GM20431 (cell line): ENCODE results near the gene TRAF3IP1.
"Not testable (repeated sequence)": the region's sequence is repeated elsewhere in the genome, so short reads cannot be mapped to it uniquely, and the experiment has no call there.

Experiments
- in situ Hi-C: fragments of 300-500 bp; cut with MseI, MboI; formaldehyde crosslinking; loops from one replicate; pipeline ENCODE4 v1.15.0; 2020; ENCODE audit warnings: low sequenced_read_pairs; ENCODE audit not compliant: unreplicated experiment

The TRAF3IP1 gene

DNA sequence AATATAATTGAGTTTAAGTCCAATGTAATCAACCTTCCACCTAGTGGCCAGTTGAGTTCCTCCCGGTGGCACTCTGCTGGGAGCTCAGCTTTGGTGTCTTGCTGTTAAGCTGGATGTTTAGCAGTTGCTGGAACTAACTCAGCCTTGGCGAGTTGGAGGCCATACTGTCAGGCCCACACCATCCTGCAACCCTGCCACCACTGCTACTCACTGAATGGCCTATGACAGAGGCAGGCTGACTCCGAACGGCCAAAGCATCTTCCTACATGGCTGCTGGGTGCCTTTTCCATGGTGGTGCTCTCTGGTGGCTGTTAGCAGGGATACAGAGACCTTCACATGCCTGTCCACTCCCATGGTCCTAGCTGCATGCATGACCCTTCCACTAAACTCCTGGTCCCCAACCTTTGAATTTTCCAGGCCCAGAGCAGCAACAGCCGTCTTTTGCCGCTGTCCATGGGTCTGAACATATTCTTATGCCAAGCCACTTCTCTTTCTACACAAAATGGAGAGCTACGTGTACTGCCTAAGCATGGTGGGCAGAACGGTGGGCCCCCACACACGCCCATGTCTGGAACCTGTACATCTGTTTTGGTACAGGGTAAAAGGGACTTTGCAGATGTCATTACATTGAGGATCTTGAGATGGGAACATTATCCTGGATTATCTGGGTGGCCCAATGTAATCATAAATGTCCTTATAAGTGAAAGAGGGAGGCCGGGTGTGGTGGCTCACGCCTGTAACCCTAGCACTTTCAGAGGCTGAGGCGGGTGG lies 15.0 kb upstream of the TRAF3IP1 start:
- in situ Hi-C loops, result no loop called here

DNA sequence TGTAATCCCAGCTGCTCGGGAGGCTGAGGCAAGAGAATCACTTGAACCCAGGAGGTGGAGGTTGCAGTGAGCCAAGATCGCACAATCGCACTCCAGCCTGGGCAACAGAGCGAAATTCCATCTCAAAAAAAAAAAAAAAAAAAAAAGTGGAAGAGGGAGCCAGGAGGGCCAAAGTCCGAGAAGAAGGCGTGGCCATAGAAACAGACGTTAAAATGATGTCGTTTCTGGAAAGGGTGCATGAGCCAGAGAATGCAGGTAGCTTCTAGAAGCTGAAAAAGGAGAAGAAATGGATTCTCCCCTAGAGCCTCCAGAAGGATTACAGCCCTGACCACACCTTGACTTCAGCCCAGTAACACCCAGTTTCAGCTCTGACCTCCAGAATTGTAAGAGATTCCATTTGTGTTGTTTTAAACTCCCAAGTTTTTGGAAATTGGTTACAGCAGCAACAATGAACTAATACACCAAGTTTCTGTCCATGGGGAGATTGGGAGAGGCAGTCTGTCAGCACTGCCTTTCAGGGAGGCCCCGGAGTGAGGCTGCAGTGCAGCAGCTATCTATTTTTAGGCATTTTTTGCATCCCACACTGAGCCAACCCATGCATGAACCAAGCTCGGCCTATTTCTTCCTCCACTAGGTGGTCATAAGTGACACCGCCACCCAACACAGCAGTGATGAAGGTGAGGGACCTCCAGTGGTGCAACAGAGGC lies 14.2 kb upstream of the TRAF3IP1 start:
- in situ Hi-C loops, result no loop called here

GRCh38 chr2:238306672-238306998 lies 13.7 kb upstream of the TRAF3IP1 start:
- in situ Hi-C loops, result no loop called here

DNA sequence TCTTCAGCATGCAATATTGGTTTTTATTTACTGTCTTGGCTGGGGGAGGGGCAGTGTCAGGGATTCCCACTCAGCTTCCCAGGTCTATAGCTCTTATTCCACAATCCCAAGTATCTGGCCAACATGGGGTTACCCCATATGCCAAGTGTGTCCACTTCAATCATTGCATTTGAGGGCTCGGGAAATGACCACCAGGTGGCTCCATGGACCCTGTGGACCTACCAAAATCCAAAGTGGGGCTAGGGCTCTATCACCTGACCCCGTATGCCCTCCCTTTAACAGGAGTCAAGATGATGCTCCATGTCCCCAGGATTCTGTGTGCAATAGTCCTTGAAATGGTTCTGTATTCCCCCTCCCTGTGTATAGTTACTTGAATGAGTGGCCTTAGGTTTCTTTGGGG lies 12.1 kb upstream of the TRAF3IP1 start:
- in situ Hi-C loops, result no loop called here

DNA sequence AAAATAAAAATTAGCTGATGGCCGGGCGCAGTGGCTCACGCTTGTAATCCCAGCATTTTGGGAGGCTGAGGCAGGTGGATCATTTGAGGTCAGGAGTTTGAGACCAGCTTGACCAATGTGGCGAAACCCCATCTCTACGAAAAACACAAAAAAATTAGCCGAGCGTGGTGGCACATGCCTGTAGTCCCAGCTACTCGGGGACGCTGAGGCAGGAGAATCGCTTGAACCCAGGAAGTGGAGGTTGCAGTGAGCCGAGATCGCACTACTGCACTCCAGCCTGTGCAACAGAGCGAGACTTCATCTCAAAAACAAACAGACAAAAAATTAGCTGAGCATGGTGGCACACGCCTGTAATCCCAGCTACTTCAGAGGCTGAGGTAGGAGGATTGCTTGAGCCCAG lies 9.6 kb upstream of the TRAF3IP1 start:
- in situ Hi-C loops, result not testable (repeated sequence)

- in situ Hi-C loops, result no loop called here
Observed at GRCh38 chr2:238313289-238313990, 6.9 kb upstream of the TRAF3IP1 start.

- in situ Hi-C loops, result no loop called here
Observed at GRCh38 chr2:238313991-238314350, 6.3 kb upstream of the TRAF3IP1 start.

DNA sequence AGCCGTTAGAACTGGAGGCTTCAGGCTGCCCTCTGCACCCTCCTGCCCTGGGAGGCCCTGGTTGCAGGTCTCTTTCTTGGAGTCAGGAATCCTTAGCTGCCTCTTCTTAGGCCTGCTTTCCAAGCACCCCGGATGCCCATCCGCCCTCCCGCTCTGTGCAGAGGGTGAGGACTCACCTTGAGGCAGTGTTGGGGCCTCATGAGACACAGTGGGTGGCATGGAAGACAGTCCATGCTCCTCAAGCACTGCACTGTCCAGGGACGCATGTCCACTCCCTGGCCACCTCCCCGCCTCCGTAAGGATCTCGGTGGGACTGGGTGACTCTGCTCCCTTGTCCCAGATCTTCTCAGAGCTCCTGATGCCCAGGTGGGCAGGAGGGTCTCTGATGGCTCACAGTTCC lies 5.7 kb upstream of the TRAF3IP1 start:
- in situ Hi-C loops, result no loop called here

DNA sequence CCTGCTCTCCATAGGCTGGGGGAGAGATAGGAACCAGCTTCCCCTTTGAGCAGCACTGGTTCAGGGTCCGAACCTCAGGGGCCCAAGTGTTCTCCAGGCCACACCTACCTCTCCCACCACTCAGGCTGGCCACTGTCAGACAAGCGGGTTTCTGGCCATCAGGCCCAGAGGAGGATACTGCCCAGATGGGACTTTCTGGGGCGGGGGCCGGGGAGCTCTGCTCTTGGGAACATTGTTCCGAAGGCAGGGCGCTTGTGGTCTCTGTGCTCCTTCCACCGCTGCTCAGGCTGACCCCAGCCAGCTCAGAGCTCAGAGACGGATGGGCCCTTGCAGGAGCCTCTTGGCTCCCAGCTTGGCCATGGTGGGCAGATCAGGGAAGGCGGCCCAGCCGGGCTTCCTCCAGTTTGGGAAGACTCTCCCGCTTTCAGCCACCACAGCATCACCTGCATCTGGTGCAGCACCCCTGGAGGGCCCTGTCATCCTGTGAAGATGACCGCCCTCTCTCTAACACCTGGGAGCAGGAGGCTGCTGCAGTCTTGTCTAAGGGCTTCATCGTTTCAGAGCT lies 5.2 kb upstream of the TRAF3IP1 start:
- in situ Hi-C loops, result no loop called here

DNA sequence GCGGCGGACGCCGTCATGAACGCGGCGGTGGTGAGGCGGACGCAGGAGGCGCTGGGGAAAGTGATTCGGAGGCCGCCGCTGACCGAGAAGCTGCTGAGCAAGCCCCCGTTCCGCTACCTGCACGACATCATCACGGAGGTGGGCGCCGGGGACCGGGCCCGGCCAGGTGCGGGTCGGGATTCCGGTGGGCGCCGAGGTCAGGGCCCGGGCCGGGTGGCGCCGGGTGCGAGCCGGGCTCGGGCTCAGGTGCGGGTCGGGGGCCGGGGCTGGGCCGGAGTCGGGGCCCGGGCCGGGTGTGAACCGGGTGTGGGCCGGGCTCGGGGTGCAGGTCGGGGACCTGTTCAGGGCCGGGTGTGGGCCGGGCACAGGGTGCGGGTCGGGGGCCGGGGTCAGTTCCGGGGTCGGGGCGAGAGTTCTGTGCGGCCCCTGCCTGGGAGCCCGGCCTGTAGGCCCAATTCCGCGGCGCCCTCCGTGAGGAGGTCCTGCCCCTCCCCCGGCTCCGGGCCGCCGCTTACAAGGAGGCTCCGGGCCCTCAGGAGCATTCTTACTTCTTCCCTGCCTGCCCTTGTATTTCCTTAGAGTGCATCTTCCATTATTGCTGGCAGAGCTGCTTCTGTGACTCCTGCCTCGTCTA lies 447 bp downstream of the TRAF3IP1 start:
- in situ Hi-C loops, result no loop called here

DNA sequence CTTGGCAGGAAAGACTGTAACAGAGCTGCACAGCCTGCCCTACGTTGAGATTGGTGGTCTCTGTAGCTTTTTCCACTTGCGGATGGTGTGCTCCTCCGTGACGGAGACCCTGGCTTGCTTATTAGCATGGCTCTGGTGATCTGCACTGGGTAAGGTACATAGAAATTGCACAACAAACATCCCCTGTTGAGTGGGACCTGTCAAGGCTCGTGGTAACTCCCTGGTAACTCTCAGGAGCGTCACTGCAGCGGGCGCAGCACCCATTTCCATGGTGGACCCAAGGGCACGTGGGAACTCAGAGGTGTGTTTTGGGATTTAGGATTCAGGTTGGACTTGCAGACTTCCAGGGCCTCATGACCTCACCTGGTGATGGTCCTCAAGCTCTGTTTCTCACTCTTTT lies 1.1 kb downstream of the TRAF3IP1 start:
- in situ Hi-C loops, result no loop called here

- in situ Hi-C loops, result no loop called here
Observed at GRCh38 chr2:238322001-238322411, 1.7 kb downstream of the TRAF3IP1 start.

- in situ Hi-C loops, result not testable (repeated sequence)
Observed at GRCh38 chr2:238324248-238324647, 3.9 kb downstream of the TRAF3IP1 start.

DNA sequence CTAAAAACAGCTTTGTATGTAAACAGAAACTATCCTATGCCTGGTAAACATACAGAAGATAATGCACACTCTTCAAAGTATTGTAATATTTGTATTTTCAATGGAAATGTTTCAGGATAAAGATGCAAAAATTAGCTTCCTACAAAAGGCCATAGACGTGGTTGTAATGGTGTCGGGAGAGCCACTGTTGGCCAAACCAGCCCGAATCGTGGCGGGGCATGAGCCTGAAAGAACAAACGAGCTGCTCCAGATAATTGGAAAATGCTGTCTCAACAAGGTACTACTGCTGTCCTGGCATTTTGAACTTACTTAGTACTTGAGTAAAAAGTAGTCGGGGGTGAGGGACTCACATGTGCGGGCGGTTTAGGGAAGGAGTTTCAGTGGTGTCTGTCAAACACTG lies 5.4 kb downstream of the TRAF3IP1 start:
- in situ Hi-C loops, result no loop called here

DNA sequence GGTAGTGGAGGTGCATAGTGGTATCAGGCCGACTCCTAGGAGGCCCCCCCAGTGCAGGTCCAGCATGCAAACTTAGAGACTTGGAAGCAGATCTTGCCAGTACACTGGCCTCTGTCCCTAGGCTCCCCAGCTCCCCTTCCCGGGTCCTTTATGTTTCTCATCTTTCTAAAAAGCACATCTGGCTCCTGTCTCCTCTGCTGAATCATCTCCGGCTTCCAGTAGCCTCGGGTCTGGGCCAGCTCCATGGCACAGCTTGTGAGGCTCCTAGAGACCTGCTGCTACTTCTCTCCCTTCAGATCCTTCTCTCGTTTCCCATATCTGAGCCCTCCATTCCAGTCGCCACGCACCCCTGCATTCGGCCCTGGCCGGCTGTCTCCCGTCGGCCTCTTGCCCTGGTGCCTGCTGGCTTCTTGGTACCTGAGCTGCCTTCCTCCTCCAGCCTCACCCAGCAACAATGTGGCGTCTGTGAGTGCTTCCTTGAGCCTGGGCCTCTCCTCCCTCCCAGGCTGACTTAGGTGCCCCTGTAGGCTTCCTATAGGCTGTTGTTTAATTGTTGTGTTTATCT lies 6.6 kb downstream of the TRAF3IP1 start:
- in situ Hi-C loops, result no loop called here

GRCh38 chr2:238327751-238328150 lies 7.4 kb downstream of the TRAF3IP1 start:
- in situ Hi-C loops, result no loop called here

GRCh38 chr2:238330391-238330790 lies 10.1 kb downstream of the TRAF3IP1 start:
- in situ Hi-C loops, result no loop called here

- in situ Hi-C loops, result no loop called here
Observed at GRCh38 chr2:238331916-238332315, 11.6 kb downstream of the TRAF3IP1 start.

DNA sequence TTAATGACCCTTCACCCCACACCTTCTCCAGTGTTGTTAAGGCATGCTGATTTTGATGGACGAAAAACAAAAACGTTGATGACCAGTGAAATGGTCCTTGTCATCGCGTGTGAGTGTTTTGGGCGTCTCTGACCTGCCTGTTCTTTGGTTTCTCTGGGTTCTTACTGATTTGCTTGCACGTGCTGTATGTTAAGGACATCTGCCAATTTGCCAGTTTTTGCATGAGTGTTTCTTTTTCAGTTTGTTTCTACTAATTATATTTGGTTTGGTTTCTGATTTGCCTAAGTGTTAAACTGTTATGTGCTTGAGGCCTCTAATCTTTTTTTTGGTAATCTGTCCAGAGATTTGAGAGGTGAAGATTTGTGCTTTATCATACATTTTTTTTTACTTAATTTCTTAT lies 14.6 kb downstream of the TRAF3IP1 start:
- in situ Hi-C loops, result no loop called here

GRCh38 chr2:238335591-238335990 lies 15.3 kb downstream of the TRAF3IP1 start:
- in situ Hi-C loops, result not testable (repeated sequence)
